IMR-90 (cell line): ENCODE data around the gene C22orf39. TPM values are rescaled to one million over a fixed set of nuclear protein-coding genes. Genes with fewer than 3 reads are reported as not detected.

Experiments used
- ATAC-seq: fragments of 200-7000 bp; cut with Tn5 transposase; 2 replicates; pipeline ENCODE4 v1.9.1; 2020; ENCODE audit warnings: low read depth, mild to moderate bottlenecking, moderate library complexity
- BruUV-seq: library from RNA; stranded (reverse); fragments of 400-500 nt; replicated peaks from 2 replicates; lab custom pipeline; 2021; lab: Mats Ljungman, UMichigan
- CTCF ChIA-PET: fragments of 300-600 bp; formaldehyde crosslinking; extraction: SDS; loops from one replicate; lab custom pipeline; 2021; ENCODE audit warnings: antibody characterized with exemption; lab: Yijun Ruan, JAX
- POLR2A ChIA-PET: fragments of 300-600 bp; sonication (Branson Sonifier 250); formaldehyde crosslinking; loops from one replicate; lab custom pipeline; 2022; ENCODE audit warnings: antibody characterized with exemption; ENCODE audit not compliant: unreplicated experiment; lab: Charles Lee
- DNase-seq: peaks from one replicate; pipeline ENCODE4 v3.0.0; 2013
- H2AFZ ChIP-seq: replicated peaks from 2 replicates; pipeline ENCODE3; 2013; ENCODE audit warnings: low read length, mild to moderate bottlenecking; ENCODE audit not compliant: poor library complexity
- H2AK5ac ChIP-seq: 2 replicates; pipeline ENCODE4 v1.6.1; 2013; ENCODE audit warnings: low read depth, low read length, inconsistent platforms
- H2AK9ac ChIP-seq: replicated peaks from 2 replicates; pipeline ENCODE3; 2013; ENCODE audit warnings: mild to moderate bottlenecking, low read depth, low read length, moderate library complexity; ENCODE audit not compliant: poor library complexity
- H2BK120ac ChIP-seq: 2 replicates; pipeline ENCODE4 v1.6.1; 2013; ENCODE audit warnings: low read depth, low read length, inconsistent platforms
- H2BK15ac ChIP-seq: 3 replicates; pipeline ENCODE4 v1.6.1; 2013; ENCODE audit warnings: low read depth, low read length, inconsistent platforms
- H2BK20ac ChIP-seq: 2 replicates; pipeline ENCODE4 v1.6.1; 2013; ENCODE audit warnings: low read depth, mild to moderate bottlenecking, inconsistent platforms, low read length, moderate library complexity
- H2BK5ac ChIP-seq: 2 replicates; pipeline ENCODE4 v1.6.1; 2013; ENCODE audit warnings: mild to moderate bottlenecking, low read depth, low read length, inconsistent platforms; ENCODE audit not compliant: poor library complexity, severe bottlenecking
- H3K14ac ChIP-seq: replicated peaks from 2 replicates; pipeline ENCODE4 v1.6.1; 2013; ENCODE audit warnings: low read depth, low read length, inconsistent platforms
- H3K18ac ChIP-seq: 2 replicates; pipeline ENCODE4 v1.6.1; 2013; ENCODE audit warnings: low read depth, low read length, control low read depth
- H3K23ac ChIP-seq: 2 replicates; pipeline ENCODE4 v1.6.1; 2013; ENCODE audit warnings: low read depth, low read length, inconsistent platforms
- H3K27ac ChIP-seq: 2 replicates; pipeline ENCODE4 v1.5.1; 2013; ENCODE audit warnings: mild to moderate bottlenecking, control low read depth, low read length; ENCODE audit not compliant: insufficient read depth
- H3K27me3 ChIP-seq: 2 replicates; pipeline ENCODE4 v1.6.1; 2013; ENCODE audit warnings: low read length; ENCODE audit not compliant: control insufficient read depth, insufficient read depth
- H3K36me3 ChIP-seq: 2 replicates; pipeline ENCODE4 v1.6.1; 2013; ENCODE audit warnings: low read length, mixed read lengths; ENCODE audit not compliant: control insufficient read depth, insufficient read depth
- H3K4ac ChIP-seq: 2 replicates; pipeline ENCODE4 v1.6.1; 2013; ENCODE audit warnings: low read depth, low read length, inconsistent platforms
- H3K4me1 ChIP-seq: 2 replicates; pipeline ENCODE4 v1.6.1; 2013; ENCODE audit warnings: low read length, mixed read lengths; ENCODE audit not compliant: control insufficient read depth, insufficient read depth
- H3K4me2 ChIP-seq: 2 replicates; pipeline ENCODE4 v1.6.1; 2013; ENCODE audit warnings: low read depth, mild to moderate bottlenecking, control low read depth, low read length, moderate library complexity
- H3K4me3 ChIP-seq: 2 replicates; pipeline ENCODE4 v1.5.1; 2013; ENCODE audit warnings: low read depth, mild to moderate bottlenecking, control low read depth, low read length, moderate library complexity; ENCODE audit not compliant: insufficient read depth
- H3K56ac ChIP-seq: 2 replicates; pipeline ENCODE4 v1.6.1; 2013; ENCODE audit warnings: low read length, inconsistent platforms; ENCODE audit not compliant: insufficient read depth; ENCODE audit errors: extremely low read depth
- H3K79me1 ChIP-seq, 2 experiments: 2 replicates each; pipeline ENCODE4 v1.6.1; 2013; ENCODE audit warnings: low read length in 2 of 2, inconsistent platforms in 1 of 2, low read depth in 1 of 2
- H3K9ac ChIP-seq: 2 replicates; pipeline ENCODE4 v1.6.1; 2013; ENCODE audit warnings: low read depth, low read length, control low read depth
- H3K9me1 ChIP-seq: 2 replicates; pipeline ENCODE4 v1.6.1; 2013; ENCODE audit warnings: low read length, inconsistent platforms; ENCODE audit not compliant: insufficient read depth
- H3K9me3 ChIP-seq: 2 replicates; pipeline ENCODE4 v1.6.1; 2013; ENCODE audit warnings: low read length; ENCODE audit not compliant: control insufficient read depth, insufficient read depth
- H4K20me1 ChIP-seq: 2 replicates; pipeline ENCODE4 v1.6.1; 2013; ENCODE audit warnings: low read length, inconsistent platforms; ENCODE audit not compliant: insufficient read depth
- H4K5ac ChIP-seq: 2 replicates; pipeline ENCODE4 v1.6.1; 2013; ENCODE audit warnings: mild to moderate bottlenecking, low read depth, low read length, control low read depth
- H4K8ac ChIP-seq, 2 experiments: 2 replicates each; pipeline ENCODE4 v1.6.1; 2013; ENCODE audit warnings: low read depth in 2 of 2, low read length in 2 of 2, control low read depth in 1 of 2, inconsistent platforms in 1 of 2
- H4K91ac ChIP-seq: 2 replicates; pipeline ENCODE4 v1.6.1; 2013; ENCODE audit warnings: low read depth, low read length, inconsistent platforms; ENCODE audit not compliant: insufficient read depth
- CEBPB ChIP-seq: IDR thresholded peaks from 2 replicates; pipeline ENCODE4 v1.6.1; 2012; ENCODE audit warnings: low read depth, low read length, improper control_type of control experiment
- CTCF ChIP-seq: conservative IDR thresholded peaks from 2 replicates; pipeline ENCODE4 v1.5.1; 2012; ENCODE audit warnings: mild to moderate bottlenecking, low read depth, low read length, improper control_type of control experiment
- MXI1 ChIP-seq: IDR thresholded peaks from 2 replicates; pipeline ENCODE4 v1.6.1; 2012; ENCODE audit warnings: low read depth, mild to moderate bottlenecking, low read length, moderate library complexity, borderline replicate concordance
- NFE2L2 ChIP-seq: fragments of 150-350 bp; IDR thresholded peaks from 2 replicates; pipeline ENCODE4 v1.6.1; 2016; ENCODE audit warnings: low read depth, mild to moderate bottlenecking, low read length
- POLR2A ChIP-seq: IDR thresholded peaks from 2 replicates; pipeline ENCODE4 v1.6.1; 2012; ENCODE audit warnings: mild to moderate bottlenecking, low read depth, low read length
- RFX5 ChIP-seq: IDR thresholded peaks from 2 replicates; pipeline ENCODE4 v1.8.0; 2012; ENCODE audit warnings: low read depth, mild to moderate bottlenecking, low read length, moderate library complexity
- SMC3 ChIP-seq: fragments of 150-350 bp; IDR thresholded peaks from 2 replicates; pipeline ENCODE4 v1.6.1; 2016; ENCODE audit warnings: low read depth, mild to moderate bottlenecking, antibody characterized with exemption, low read length, moderate library complexity
- USF2 ChIP-seq: fragments of 150-350 bp; IDR thresholded peaks from 2 replicates; pipeline ENCODE4 v1.6.1; 2017; ENCODE audit warnings: mild to moderate bottlenecking, antibody characterized with exemption, low read length, low read depth
- WGBS, 2 experiments: methylation state at CpG; one replicate each; pipeline versions ENCODE4 v1.1.5 to v1.1.7; 2013; ENCODE audit warnings: missing lambda C conversion rate in 2 of 2; ENCODE audit not compliant: insufficient read length in 1 of 2; ENCODE audit errors: extremely low coverage in 2 of 2; 5-methylcytosine and 5-hydroxymethylcytosine counted together
- dilution Hi-C: fragments of 300-500 bp; cut with HindIII; formaldehyde crosslinking; loops from one replicate; pipeline ENCODE4 v1.14.3; 2018; ENCODE audit warnings: low sequenced_read_pairs; ENCODE audit not compliant: unreplicated experiment
- in situ Hi-C: fragments of 300-500 bp; cut with MboI; formaldehyde crosslinking; loops from 3 replicates; pipeline ENCODE4 v1.14.3; 2019; ENCODE audit warnings: low sequenced_read_pairs, inconsistent platforms, mixed read lengths
- intact Hi-C: fragments of 100-400 bp; cut with micrococcal nuclease; formaldehyde crosslinking; loops from 2 replicates; pipeline ENCODE4 v1.10.0; 2022
- polyA plus RNA-seq, 3 experiments: library from polyadenylated mRNA; depleted of rRNA; stranded (reverse); fragments of >200 nt; gene quantifications; 2 replicates each; pipeline ENCODE4 v1.2.3, GENCODE V29; 2012; ENCODE audit warnings: low replicate concordance in 1 of 3
- total RNA-seq: library from RNA; depleted of rRNA; stranded (reverse); fragments of >200 nt; gene quantifications from 2 replicates; pipeline ENCODE4 v1.2.3, GENCODE V29; 2012

C22orf39 gene
- total and polyA plus RNA-seq, 2 of the 4 experiments (the other 2 are of a cell fraction), result 8.2 to 8.9 TPM

- ChIA-PET CTCF (no interaction called here), POLR2A (no interaction called here)
- DNase-seq (no peak), ATAC-seq (no peak)
- no TSS peak for BruUV-seq
- no peak overlapping the region for H2BK120ac ChIP-seq
- H3K36me3 ChIP-seq, result peaks cover 22% of the 10 kb centered on the region
- TF ChIP-seq USF2 (no peak), NFE2L2 (no peak), MXI1 (no peak), SMC3 (no peak), CTCF (no peak), RFX5 (no peak), POLR2A (no peak), CEBPB (no peak)
- no peak overlapping the region for H3K56ac ChIP-seq
- H3K23ac ChIP-seq, result no peak overlapping the region
- no peak overlapping the region for H2BK15ac ChIP-seq
- H3K14ac ChIP-seq, result no peak overlapping the region
- dilution Hi-C loops, result no loop called here
- no peak overlapping the region for H4K91ac ChIP-seq
- H2AFZ ChIP-seq, result no peak overlapping the region
- intact Hi-C loops, result no loop called here
- H3K9me3 ChIP-seq, result no peaks in the 10 kb centered on the region
- peaks cover 3% of the 10 kb centered on the region for H3K4me1 ChIP-seq
- no peak overlapping the region for H3K18ac ChIP-seq
- no CpG with 5 or more reads among the region's 1 CpG for whole genome bisulfite sequencing, 2 experiments
- peaks cover 14% of the 10 kb centered on the region for H3K9me1 ChIP-seq
- H3K27me3 ChIP-seq, result no peaks in the 10 kb centered on the region
- H2BK20ac ChIP-seq, result no peak overlapping the region
- peak overlapping the region; percentile 51 for H2AK9ac ChIP-seq
- peaks cover 44% of the 10 kb centered on the region for H4K20me1 ChIP-seq
- H3K79me1 ChIP-seq, result peaks cover 37 to 80% of the 10 kb centered on the region in 2 experiments
- H3K4ac ChIP-seq, result no peak overlapping the region
- no peak overlapping the region for H3K27ac ChIP-seq
- H4K8ac ChIP-seq, result no peak overlapping the region
- no peak overlapping the region for H3K4me2 ChIP-seq
- H3K4me3 ChIP-seq, result no peak overlapping the region
- H2BK5ac ChIP-seq, result no peak overlapping the region
- H2AK5ac ChIP-seq, result no peak overlapping the region
- no peak overlapping the region for H3K9ac ChIP-seq
- no peak overlapping the region for H4K5ac ChIP-seq
- in situ Hi-C loops, result no loop called here
Observed at GRCh38 chr22:19411690-19412045, 35.8 kb downstream of the C22orf39 start.
